MM.1S (cell line): ENCODE measurements around the gene SH3BP2.

Experiments
- DNase-seq: peaks from one replicate; pipeline ENCODE4 v3.0.0-alpha.2; 2015
- H2AFZ ChIP-seq: fragments of 300-600 bp; sonication (generic); 2 replicates; pipeline ENCODE4 v1.6.0; 2016; ENCODE audit warnings: antibody characterized with exemption, low read length
- H3F3A ChIP-seq: fragments of 300-600 bp; sonication (generic); 2 replicates; pipeline ENCODE4 v1.6.1; 2016; ENCODE audit warnings: mild to moderate bottlenecking, antibody characterized with exemption, low read length, moderate library complexity, mixed read lengths; ENCODE audit not compliant: insufficient read depth
- H3K27ac ChIP-seq: fragments of 300-600 bp; sonication (generic); 2 replicates; pipeline ENCODE4 v1.5.1; 2016; ENCODE audit warnings: mild to moderate bottlenecking, low read length
- H3K27me3 ChIP-seq: fragments of 300-600 bp; sonication (generic); replicated peaks from 2 replicates; pipeline ENCODE4 v1.6.0; 2016; ENCODE audit warnings: low read length; ENCODE audit not compliant: insufficient read depth
- H3K36me3 ChIP-seq: fragments of 300-600 bp; sonication (generic); replicated peaks from 2 replicates; pipeline ENCODE4 v1.6.1; 2016; ENCODE audit warnings: mild to moderate bottlenecking, low read length, mixed read lengths; ENCODE audit not compliant: insufficient read depth
- H3K4me1 ChIP-seq: fragments of 300-600 bp; sonication (generic); 2 replicates; pipeline ENCODE4 v1.6.1; 2016; ENCODE audit warnings: low read length, mixed read lengths
- H3K4me2 ChIP-seq: fragments of 300-600 bp; sonication (generic); 2 replicates; pipeline ENCODE4 v1.6.0; 2016; ENCODE audit warnings: low read depth, low read length
- H3K4me3 ChIP-seq: fragments of 300-600 bp; sonication (generic); 2 replicates; pipeline ENCODE4 v1.5.1; 2016; ENCODE audit warnings: low read length, mixed read lengths
- H3K79me2 ChIP-seq: fragments of 300-600 bp; sonication (generic); 2 replicates; pipeline ENCODE4 v1.6.1; 2016; ENCODE audit warnings: mixed run types, low read length, mixed read lengths
- H3K9ac ChIP-seq: fragments of 300-600 bp; sonication (generic); 2 replicates; pipeline ENCODE4 v1.6.1; 2016; ENCODE audit warnings: low read length, mixed read lengths
- H3K9me2 ChIP-seq: fragments of 300-600 bp; sonication (generic); replicated peaks from 2 replicates; pipeline ENCODE4 v1.6.1; 2016; ENCODE audit warnings: mild to moderate bottlenecking, low read length, mixed read lengths; ENCODE audit not compliant: insufficient read depth
- H3K9me3 ChIP-seq: fragments of 300-600 bp; sonication (generic); replicated peaks from 2 replicates; pipeline ENCODE4 v1.6.1; 2016; ENCODE audit warnings: mild to moderate bottlenecking, low read length, mixed read lengths; ENCODE audit not compliant: insufficient read depth
- H4K20me1 ChIP-seq: fragments of 300-600 bp; sonication (generic); 2 replicates; pipeline ENCODE4 v1.6.1; 2016; ENCODE audit warnings: mild to moderate bottlenecking, low read length, moderate library complexity, mixed read lengths; ENCODE audit not compliant: insufficient read depth
- EZH2 ChIP-seq: fragments of 300-600 bp; sonication (generic); optimal IDR thresholded peaks from 2 replicates; pipeline ENCODE3; 2017; ENCODE audit warnings: low read depth, mild to moderate bottlenecking, antibody characterized with exemption, low read length, mixed read lengths
- EZH2phosphoT487 ChIP-seq: fragments of 300-600 bp; sonication (generic); IDR thresholded peaks from 2 replicates; pipeline ENCODE4 v1.6.1; 2018; ENCODE audit warnings: antibody characterized with exemption, low read length
- TF ChIP-seq, protein P1 (sequence below): fragments of 300-600 bp; sonication (generic); IDR thresholded peaks from 2 replicates; pipeline ENCODE4 v1.5.1; 2016; ENCODE audit warnings: antibody characterized with exemption, low read length, mixed read lengths

The SH3BP2 gene

GRCh38 chr4:2787230-2788100 lies 5.4 kb upstream of the SH3BP2 start:
- peak; percentile 35 for DNase-seq
- Histone ChIP-seq H3K27me3 (no peaks in the 10 kb centered on the region), H3K36me3 (no peaks in the 10 kb centered on the region), H4K20me1 (no peaks in the 10 kb centered on the region), H3K9me2 (no peaks in the 10 kb centered on the region), H3K4me3 (no peak overlapping the region), H3K4me2 (peak overlapping the region; percentile 67; the same call in 1 of the 2 replicates), H3K4me1 (peaks cover 28% of the 10 kb centered on the region), H3K9ac (peak overlapping the region; percentile 32; the same call in 1 of the 2 replicates), H2AFZ (peak overlapping the region; percentile 85), H3K79me2 (no peaks in the 10 kb centered on the region), H3K9me3 (no peaks in the 10 kb centered on the region), H3F3A (0 out of 2 replicates have a peak, but pooled peaks cover 5% of the 10 kb centered on the region), H3K27ac (peak overlapping the region; percentile 36; the same call in 1 of the 2 replicates)
- TF ChIP-seq, protein P1, sequence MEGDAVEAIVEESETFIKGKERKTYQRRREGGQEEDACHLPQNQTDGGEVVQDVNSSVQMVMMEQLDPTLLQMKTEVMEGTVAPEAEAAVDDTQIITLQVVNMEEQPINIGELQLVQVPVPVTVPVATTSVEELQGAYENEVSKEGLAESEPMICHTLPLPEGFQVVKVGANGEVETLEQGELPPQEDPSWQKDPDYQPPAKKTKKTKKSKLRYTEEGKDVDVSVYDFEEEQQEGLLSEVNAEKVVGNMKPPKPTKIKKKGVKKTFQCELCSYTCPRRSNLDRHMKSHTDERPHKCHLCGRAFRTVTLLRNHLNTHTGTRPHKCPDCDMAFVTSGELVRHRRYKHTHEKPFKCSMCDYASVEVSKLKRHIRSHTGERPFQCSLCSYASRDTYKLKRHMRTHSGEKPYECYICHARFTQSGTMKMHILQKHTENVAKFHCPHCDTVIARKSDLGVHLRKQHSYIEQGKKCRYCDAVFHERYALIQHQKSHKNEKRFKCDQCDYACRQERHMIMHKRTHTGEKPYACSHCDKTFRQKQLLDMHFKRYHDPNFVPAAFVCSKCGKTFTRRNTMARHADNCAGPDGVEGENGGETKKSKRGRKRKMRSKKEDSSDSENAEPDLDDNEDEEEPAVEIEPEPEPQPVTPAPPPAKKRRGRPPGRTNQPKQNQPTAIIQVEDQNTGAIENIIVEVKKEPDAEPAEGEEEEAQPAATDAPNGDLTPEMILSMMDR = peak; percentile 31
- no peak for TF ChIP-seq EZH2phosphoT487

GRCh38 chr4:2788101-2788500 lies 4.8 kb upstream of the SH3BP2 start:
- DNase-seq = no peak
- Histone ChIP-seq H3K9me3 (no peaks in the 10 kb centered on the region), H3K4me1 (peaks cover 28% of the 10 kb centered on the region), H3K27me3 (no peaks in the 10 kb centered on the region), H3K27ac (peak overlapping the region; percentile 36; the same call in 1 of the 2 replicates), H4K20me1 (no peaks in the 10 kb centered on the region), H3K9ac (peak overlapping the region; percentile 32; the same call in 1 of the 2 replicates), H3K4me3 (no peak overlapping the region), H2AFZ (peak overlapping the region; percentile 85), H3K36me3 (no peaks in the 10 kb centered on the region), H3K79me2 (no peaks in the 10 kb centered on the region), H3K4me2 (peak overlapping the region; percentile 67; the same call in 1 of the 2 replicates), H3F3A (0 out of 2 replicates have a peak, but pooled peaks cover 5% of the 10 kb centered on the region), H3K9me2 (no peaks in the 10 kb centered on the region)
- TF ChIP-seq, protein P1 = no peak
- TF ChIP-seq EZH2phosphoT487 (no peak), EZH2 (no peak)

- H3K9ac ChIP-seq = no peak overlapping the region
- no peaks in the 10 kb centered on the region for H3K36me3 ChIP-seq
- H3K9me2 ChIP-seq = no peaks in the 10 kb centered on the region
- H3F3A ChIP-seq = 0 out of 2 replicates have a peak, but pooled peaks cover 5% of the 10 kb centered on the region
- H3K27ac ChIP-seq = no peak overlapping the region
- H3K4me1 ChIP-seq = peaks cover 28% of the 10 kb centered on the region
- H3K9me3 ChIP-seq = no peaks in the 10 kb centered on the region
- no peak overlapping the region for H2AFZ ChIP-seq
- no peaks in the 10 kb centered on the region for H3K79me2 ChIP-seq
- no peak overlapping the region for H3K4me2 ChIP-seq
- H3K27me3 ChIP-seq = no peaks in the 10 kb centered on the region
- no peak overlapping the region for H3K4me3 ChIP-seq
- DNase-seq = no peak
- H4K20me1 ChIP-seq = no peaks in the 10 kb centered on the region
- TF ChIP-seq, protein P1 = no peak
- TF ChIP-seq EZH2phosphoT487 = no peak
- no peak for TF ChIP-seq EZH2
These were observed 4.3 kb upstream of the SH3BP2 start for GRCh38 chr4:2788532-2789103.
